C4-2B (cell line): Measurements from ENCODE around the gene IGFL1.

ENCODE experiments used
- ZFX ChIP-seq: fragments of 450-650 bp; IDR thresholded peaks from 2 replicates; pipeline ENCODE4 v1.6.1; 2017
- TF ChIP-seq, protein P1 (sequence below): fragments of 450-650 bp; conservative IDR thresholded peaks from 2 replicates; pipeline ENCODE4 v1.5.1; 2017; ENCODE audit warnings: mild to moderate bottlenecking

DNA sequence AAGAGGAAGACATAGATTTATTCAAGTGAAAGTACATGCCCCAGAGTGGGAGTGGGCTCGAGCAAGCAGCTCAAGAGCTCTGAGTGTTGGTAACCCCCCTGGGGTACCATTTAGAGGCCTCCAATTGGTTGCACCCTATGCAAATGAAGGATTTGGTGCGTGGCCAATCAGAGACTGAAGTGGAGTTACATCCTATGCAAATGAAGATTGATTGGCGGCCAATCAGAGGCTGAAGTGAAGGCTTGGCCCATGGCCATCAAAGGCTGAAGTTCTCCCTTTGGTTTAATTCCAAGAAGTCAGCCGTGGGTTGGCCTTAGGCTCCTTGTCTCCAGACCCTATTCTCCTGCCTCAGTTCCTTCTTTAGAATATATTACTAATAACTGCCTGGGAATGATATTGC lies 12.9 kb upstream of the IGFL1 start:
- TF ChIP-seq, protein P1, sequence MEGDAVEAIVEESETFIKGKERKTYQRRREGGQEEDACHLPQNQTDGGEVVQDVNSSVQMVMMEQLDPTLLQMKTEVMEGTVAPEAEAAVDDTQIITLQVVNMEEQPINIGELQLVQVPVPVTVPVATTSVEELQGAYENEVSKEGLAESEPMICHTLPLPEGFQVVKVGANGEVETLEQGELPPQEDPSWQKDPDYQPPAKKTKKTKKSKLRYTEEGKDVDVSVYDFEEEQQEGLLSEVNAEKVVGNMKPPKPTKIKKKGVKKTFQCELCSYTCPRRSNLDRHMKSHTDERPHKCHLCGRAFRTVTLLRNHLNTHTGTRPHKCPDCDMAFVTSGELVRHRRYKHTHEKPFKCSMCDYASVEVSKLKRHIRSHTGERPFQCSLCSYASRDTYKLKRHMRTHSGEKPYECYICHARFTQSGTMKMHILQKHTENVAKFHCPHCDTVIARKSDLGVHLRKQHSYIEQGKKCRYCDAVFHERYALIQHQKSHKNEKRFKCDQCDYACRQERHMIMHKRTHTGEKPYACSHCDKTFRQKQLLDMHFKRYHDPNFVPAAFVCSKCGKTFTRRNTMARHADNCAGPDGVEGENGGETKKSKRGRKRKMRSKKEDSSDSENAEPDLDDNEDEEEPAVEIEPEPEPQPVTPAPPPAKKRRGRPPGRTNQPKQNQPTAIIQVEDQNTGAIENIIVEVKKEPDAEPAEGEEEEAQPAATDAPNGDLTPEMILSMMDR: no peak
- no peak for TF ChIP-seq ZFX
